ENCODE measurements around the gene PLPP2.

Gene PLPP2

GRCh38 chr19:328025-328505 is 36.9 kb upstream of the PLPP2 start:
- Histone ChIP-seq H2AK5ac (ENCODE audit: low read length) (no peak overlapping the region), H3K79me2 (ENCODE audit: control insufficient read depth, insufficient read depth, low read length) (peaks cover 12% of the 10 kb centered on the region), H2BK15ac (replicated peaks; ENCODE audit: low read depth) (no peak overlapping the region), H3K9ac (ENCODE audit: low read length) (no peak overlapping the region), H3K4me2 (ENCODE audit: low read length) (no peak overlapping the region), H3K4me3 (ENCODE audit: low read length) (no peak overlapping the region), H3K27me3 (ENCODE audit: insufficient read depth, low read length, poor library complexity) (no peaks in the 10 kb centered on the region), H3K18ac (ENCODE audit: low read length) (no peak overlapping the region), H4K5ac (ENCODE audit: low read length) (no peak overlapping the region), H2BK5ac (ENCODE audit: low read length) (no peak overlapping the region), H3K4me1 (ENCODE audit: control insufficient read depth, low read depth, low read length) (no peaks in the 10 kb centered on the region), H3K23ac (ENCODE audit: low read length) (no peak overlapping the region), H2BK120ac (ENCODE audit: low read depth, low read length) (no peak overlapping the region), H3K79me1 (ENCODE audit: low read length) (peaks cover 21% of the 10 kb centered on the region), H3K4ac (ENCODE audit: low read depth, low read length) (no peak overlapping the region), H3K56ac (ENCODE audit: low read length) (no peak overlapping the region), H3K36me3 (ENCODE audit: control insufficient read depth, insufficient read depth, low read length) (peaks cover 29% of the 10 kb centered on the region), H4K8ac (ENCODE audit: low read depth, low read length) (no peak overlapping the region), H3K27ac (ENCODE audit: low read depth, low read length) (no peak overlapping the region)
- DNase-seq = no peak
- WGBS (ENCODE audit: extremely low coverage, insufficient coverage, low lambda C conversion rate) = no CpG with 5 or more reads among the region's 4 CpGs

- no peak overlapping the region for H4K5ac ChIP-seq (ENCODE audit: low read length)
- no peak overlapping the region for H3K23ac ChIP-seq (ENCODE audit: low read length)
- H2BK5ac ChIP-seq (ENCODE audit: low read length) = no peak overlapping the region
- no peak overlapping the region for H3K56ac ChIP-seq (ENCODE audit: low read length)
- no peak overlapping the region for H3K27ac ChIP-seq (ENCODE audit: low read depth, low read length)
- H3K79me1 ChIP-seq (ENCODE audit: low read length) = peaks cover 26% of the 10 kb centered on the region
- H2BK120ac ChIP-seq (ENCODE audit: low read depth, low read length) = no peak overlapping the region
- no peaks in the 10 kb centered on the region for H3K4me1 ChIP-seq (ENCODE audit: control insufficient read depth, low read depth, low read length)
- DNase-seq = no peak
- no peak overlapping the region for H3K4ac ChIP-seq (ENCODE audit: low read depth, low read length)
- no peak overlapping the region for H2BK15ac ChIP-seq (replicated peaks; ENCODE audit: low read depth)
- peaks cover 12% of the 10 kb centered on the region for H3K79me2 ChIP-seq (ENCODE audit: control insufficient read depth, insufficient read depth, low read length)
- WGBS (ENCODE audit: extremely low coverage, insufficient coverage, low lambda C conversion rate) = no CpG with 5 or more reads among the region's 17 CpGs
- no peak overlapping the region for H3K18ac ChIP-seq (ENCODE audit: low read length)
- H4K8ac ChIP-seq (ENCODE audit: low read depth, low read length) = no peak overlapping the region
- H3K27me3 ChIP-seq (ENCODE audit: insufficient read depth, low read length, poor library complexity) = no peaks in the 10 kb centered on the region
- no peak overlapping the region for H3K4me3 ChIP-seq (ENCODE audit: low read length)
- no peak overlapping the region for H3K9ac ChIP-seq (ENCODE audit: low read length)
- H3K4me2 ChIP-seq (ENCODE audit: low read length) = no peak overlapping the region
- peaks cover 32% of the 10 kb centered on the region for H3K36me3 ChIP-seq (ENCODE audit: control insufficient read depth, insufficient read depth, low read length)
- no peak overlapping the region for H2AK5ac ChIP-seq (ENCODE audit: low read length)
These were observed 36.3 kb upstream of the PLPP2 start for GRCh38 chr19:327291-328024.

- H4K5ac ChIP-seq (ENCODE audit: low read length) = no peak overlapping the region
- no peak overlapping the region for H2AK5ac ChIP-seq (ENCODE audit: low read length)
- H3K36me3 ChIP-seq (ENCODE audit: control insufficient read depth, insufficient read depth, low read length) = peaks cover 32% of the 10 kb centered on the region
- H3K4me2 ChIP-seq (ENCODE audit: low read length) = no peak overlapping the region
- no peak overlapping the region for H3K27ac ChIP-seq (ENCODE audit: low read depth, low read length)
- H3K4ac ChIP-seq (ENCODE audit: low read depth, low read length) = no peak overlapping the region
- peaks cover 12% of the 10 kb centered on the region for H3K79me2 ChIP-seq (ENCODE audit: control insufficient read depth, insufficient read depth, low read length)
- no peak overlapping the region for H2BK15ac ChIP-seq (replicated peaks; ENCODE audit: low read depth)
- no peaks in the 10 kb centered on the region for H3K27me3 ChIP-seq (ENCODE audit: insufficient read depth, low read length, poor library complexity)
- H2BK120ac ChIP-seq (ENCODE audit: low read depth, low read length) = no peak overlapping the region
- no CpG with 5 or more reads among the region's 15 CpGs for WGBS (ENCODE audit: extremely low coverage, insufficient coverage, low lambda C conversion rate)
- no peak overlapping the region for H3K56ac ChIP-seq (ENCODE audit: low read length)
- H3K18ac ChIP-seq (ENCODE audit: low read length) = no peak overlapping the region
- H3K23ac ChIP-seq (ENCODE audit: low read length) = no peak overlapping the region
- H3K4me1 ChIP-seq (ENCODE audit: control insufficient read depth, low read depth, low read length) = no peaks in the 10 kb centered on the region
- H4K8ac ChIP-seq (ENCODE audit: low read depth, low read length) = no peak overlapping the region
- no peak overlapping the region for H3K9ac ChIP-seq (ENCODE audit: low read length)
- no peak overlapping the region for H2BK5ac ChIP-seq (ENCODE audit: low read length)
- H3K79me1 ChIP-seq (ENCODE audit: low read length) = peaks cover 26% of the 10 kb centered on the region
- DNase-seq = no peak
- H3K4me3 ChIP-seq (ENCODE audit: low read length) = no peak overlapping the region
These were observed 35.7 kb upstream of the PLPP2 start for GRCh38 chr19:326871-327270.

GRCh38 chr19:325937-326565 is 34.8 kb upstream of the PLPP2 start:
- WGBS (ENCODE audit: extremely low coverage, insufficient coverage, low lambda C conversion rate) = no CpG with 5 or more reads among the region's 33 CpGs
- DNase-seq = no peak
- peaks cover 32% of the 10 kb centered on the region for H3K36me3 ChIP-seq (ENCODE audit: control insufficient read depth, insufficient read depth, low read length)

GRCh38 chr19:325173-325936 is 34.2 kb upstream of the PLPP2 start:
- H3K9ac ChIP-seq (ENCODE audit: low read length) = no peak overlapping the region

More at GRCh38 chr19:325937-326565, 34.8 kb upstream of the PLPP2 start:
- no peak overlapping the region for H3K9ac ChIP-seq (ENCODE audit: low read length)
- H3K4ac ChIP-seq (ENCODE audit: low read depth, low read length) = no peak overlapping the region
- H3K27ac ChIP-seq (ENCODE audit: low read depth, low read length) = no peak overlapping the region
- H3K56ac ChIP-seq (ENCODE audit: low read length) = no peak overlapping the region
- no peak overlapping the region for H2AK5ac ChIP-seq (ENCODE audit: low read length)
- no peak overlapping the region for H2BK120ac ChIP-seq (ENCODE audit: low read depth, low read length)
- H3K79me1 ChIP-seq (ENCODE audit: low read length) = peaks cover 26% of the 10 kb centered on the region
- no peak overlapping the region for H3K4me3 ChIP-seq (ENCODE audit: low read length)
- no peak overlapping the region for H4K5ac ChIP-seq (ENCODE audit: low read length)
- no peak overlapping the region for H2BK5ac ChIP-seq (ENCODE audit: low read length)
- no peak overlapping the region for H3K18ac ChIP-seq (ENCODE audit: low read length)
- H3K4me2 ChIP-seq (ENCODE audit: low read length) = no peak overlapping the region
- no peaks in the 10 kb centered on the region for H3K27me3 ChIP-seq (ENCODE audit: insufficient read depth, low read length, poor library complexity)
- H3K4me1 ChIP-seq (ENCODE audit: control insufficient read depth, low read depth, low read length) = no peaks in the 10 kb centered on the region
- no peak overlapping the region for H4K8ac ChIP-seq (ENCODE audit: low read depth, low read length)
- no peak overlapping the region for H2BK15ac ChIP-seq (replicated peaks; ENCODE audit: low read depth)
- H3K79me2 ChIP-seq (ENCODE audit: control insufficient read depth, insufficient read depth, low read length) = peaks cover 12% of the 10 kb centered on the region
- no peak overlapping the region for H3K23ac ChIP-seq (ENCODE audit: low read length)

More at GRCh38 chr19:325173-325936, 34.2 kb upstream of the PLPP2 start:
- Histone ChIP-seq H3K4me2 (ENCODE audit: low read length) (no peak overlapping the region), H2AK5ac (ENCODE audit: low read length) (no peak overlapping the region), H3K23ac (ENCODE audit: low read length) (no peak overlapping the region), H3K79me2 (ENCODE audit: control insufficient read depth, insufficient read depth, low read length) (peaks cover 12% of the 10 kb centered on the region), H3K4me1 (ENCODE audit: control insufficient read depth, low read depth, low read length) (no peaks in the 10 kb centered on the region), H3K79me1 (ENCODE audit: low read length) (peaks cover 30% of the 10 kb centered on the region), H2BK5ac (ENCODE audit: low read length) (no peak overlapping the region), H3K18ac (ENCODE audit: low read length) (no peak overlapping the region), H3K27ac (ENCODE audit: low read depth, low read length) (no peak overlapping the region), H2BK15ac (replicated peaks; ENCODE audit: low read depth) (no peak overlapping the region), H4K5ac (ENCODE audit: low read length) (no peak overlapping the region), H4K8ac (ENCODE audit: low read depth, low read length) (no peak overlapping the region), H3K56ac (ENCODE audit: low read length) (no peak overlapping the region), H3K27me3 (ENCODE audit: insufficient read depth, low read length, poor library complexity) (no peaks in the 10 kb centered on the region), H3K4me3 (ENCODE audit: low read length) (no peak overlapping the region), H3K36me3 (ENCODE audit: control insufficient read depth, insufficient read depth, low read length) (peaks cover 29% of the 10 kb centered on the region), H3K4ac (ENCODE audit: low read depth, low read length) (no peak overlapping the region), H2BK120ac (ENCODE audit: low read depth, low read length) (no peak overlapping the region)
- WGBS (ENCODE audit: extremely low coverage, insufficient coverage, low lambda C conversion rate) = no CpG with 5 or more reads among the region's 24 CpGs
- DNase-seq = no peak
